Ishikawa (cell line): ENCODE data around the gene CSDE1.

Experiments used
- CEBPB ChIP-seq: IDR thresholded peaks from 2 replicates; pipeline ENCODE4 v1.6.1; 2012
- CREB1 ChIP-seq: IDR thresholded peaks from 2 replicates; pipeline ENCODE4 v1.6.1; 2012; ENCODE audit warnings: low read depth
- EGR1 ChIP-seq: IDR thresholded peaks from 2 replicates; pipeline ENCODE4 v1.6.1; 2012
- EP300 ChIP-seq: IDR thresholded peaks from 2 replicates; pipeline ENCODE4 v1.6.1; 2012; ENCODE audit warnings: borderline replicate concordance
- FOXM1 ChIP-seq: IDR thresholded peaks from 2 replicates; pipeline ENCODE4 v1.6.1; 2012; ENCODE audit warnings: low read depth, borderline replicate concordance
- NFIC ChIP-seq: IDR thresholded peaks from 2 replicates; pipeline ENCODE4 v1.6.1; 2012
- RAD21 ChIP-seq: IDR thresholded peaks from 2 replicates; pipeline ENCODE4 v1.6.1; 2012; ENCODE audit warnings: low read depth
- TAF1 ChIP-seq: IDR thresholded peaks from 2 replicates; pipeline ENCODE4 v1.6.1; 2012; ENCODE audit warnings: low read depth, mild to moderate bottlenecking
- TCF12 ChIP-seq: IDR thresholded peaks from 2 replicates; pipeline ENCODE4 v1.6.1; 2012; ENCODE audit warnings: low read depth
- TEAD4 ChIP-seq: IDR thresholded peaks from 2 replicates; pipeline ENCODE4 v1.6.1; 2012
- YY1 ChIP-seq: IDR thresholded peaks from 2 replicates; pipeline ENCODE4 v1.6.1; 2012; ENCODE audit warnings: low read depth
- ZBTB7A ChIP-seq: IDR thresholded peaks from 2 replicates; pipeline ENCODE4 v1.6.1; 2012; ENCODE audit warnings: low read depth
- TF ChIP-seq, protein P1 (sequence below): IDR thresholded peaks from 2 replicates; pipeline ENCODE4 v1.6.1; 2012; ENCODE audit warnings: low read depth, mild to moderate bottlenecking
- TF ChIP-seq, protein P2 (sequence below): IDR thresholded peaks from 2 replicates; pipeline ENCODE4 v1.6.1; 2012

DNA sequence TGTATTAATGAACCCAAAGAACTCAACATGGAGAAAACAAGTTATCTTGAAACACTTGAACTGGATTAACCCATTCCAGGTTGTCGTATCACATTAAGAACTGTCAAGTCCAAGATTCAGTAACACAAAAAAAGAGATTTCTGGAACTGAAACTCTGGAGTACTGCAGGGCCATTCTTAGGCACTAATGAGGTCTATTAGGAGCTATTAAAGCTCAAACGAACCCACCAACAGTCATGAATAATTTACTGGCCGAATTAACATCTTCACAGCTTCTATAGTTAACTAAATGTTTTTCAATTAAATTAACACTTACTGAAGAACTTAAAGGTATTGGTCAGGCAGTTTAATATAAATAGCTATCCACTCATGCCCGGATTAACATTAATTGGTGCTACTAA, 4.6 kb downstream of the CSDE1 start:
- TF ChIP-seq, protein P1, sequence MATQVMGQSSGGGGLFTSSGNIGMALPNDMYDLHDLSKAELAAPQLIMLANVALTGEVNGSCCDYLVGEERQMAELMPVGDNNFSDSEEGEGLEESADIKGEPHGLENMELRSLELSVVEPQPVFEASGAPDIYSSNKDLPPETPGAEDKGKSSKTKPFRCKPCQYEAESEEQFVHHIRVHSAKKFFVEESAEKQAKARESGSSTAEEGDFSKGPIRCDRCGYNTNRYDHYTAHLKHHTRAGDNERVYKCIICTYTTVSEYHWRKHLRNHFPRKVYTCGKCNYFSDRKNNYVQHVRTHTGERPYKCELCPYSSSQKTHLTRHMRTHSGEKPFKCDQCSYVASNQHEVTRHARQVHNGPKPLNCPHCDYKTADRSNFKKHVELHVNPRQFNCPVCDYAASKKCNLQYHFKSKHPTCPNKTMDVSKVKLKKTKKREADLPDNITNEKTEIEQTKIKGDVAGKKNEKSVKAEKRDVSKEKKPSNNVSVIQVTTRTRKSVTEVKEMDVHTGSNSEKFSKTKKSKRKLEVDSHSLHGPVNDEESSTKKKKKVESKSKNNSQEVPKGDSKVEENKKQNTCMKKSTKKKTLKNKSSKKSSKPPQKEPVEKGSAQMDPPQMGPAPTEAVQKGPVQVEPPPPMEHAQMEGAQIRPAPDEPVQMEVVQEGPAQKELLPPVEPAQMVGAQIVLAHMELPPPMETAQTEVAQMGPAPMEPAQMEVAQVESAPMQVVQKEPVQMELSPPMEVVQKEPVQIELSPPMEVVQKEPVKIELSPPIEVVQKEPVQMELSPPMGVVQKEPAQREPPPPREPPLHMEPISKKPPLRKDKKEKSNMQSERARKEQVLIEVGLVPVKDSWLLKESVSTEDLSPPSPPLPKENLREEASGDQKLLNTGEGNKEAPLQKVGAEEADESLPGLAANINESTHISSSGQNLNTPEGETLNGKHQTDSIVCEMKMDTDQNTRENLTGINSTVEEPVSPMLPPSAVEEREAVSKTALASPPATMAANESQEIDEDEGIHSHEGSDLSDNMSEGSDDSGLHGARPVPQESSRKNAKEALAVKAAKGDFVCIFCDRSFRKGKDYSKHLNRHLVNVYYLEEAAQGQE, result no peak
- TF ChIP-seq EP300 (no peak), TAF1 (no peak), CEBPB (no peak), RAD21 (no peak), NFIC (no peak), TCF12 (no peak), FOXM1 (no peak), CREB1 (no peak), YY1 (no peak), ZBTB7A (no peak), EGR1 (no peak), TEAD4 (no peak)
- TF ChIP-seq, protein P2, sequence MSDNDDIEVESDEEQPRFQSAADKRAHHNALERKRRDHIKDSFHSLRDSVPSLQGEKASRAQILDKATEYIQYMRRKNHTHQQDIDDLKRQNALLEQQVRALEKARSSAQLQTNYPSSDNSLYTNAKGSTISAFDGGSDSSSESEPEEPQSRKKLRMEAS, result no peak
